Fibroblast of mammary gland (primary cell): ENCODE results near the gene SH3PXD2B.
A peak's percentile ranks its signal among the peaks of the same experiment; 100 is the strongest.

Experiments
- DNase-seq: peaks from one replicate; pipeline ENCODE4 v3.0.0-alpha.2; 2010; ENCODE audit warnings: low read depth
- H3K4me3 ChIP-seq: 2 replicates; pipeline ENCODE4 v1.5.1; 2011; ENCODE audit warnings: low read depth, mild to moderate bottlenecking, low read length, moderate library complexity; ENCODE audit not compliant: control insufficient read depth
- TF ChIP-seq, protein P1 (sequence below): conservative IDR thresholded peaks from 2 replicates; pipeline ENCODE4 v1.5.1; 2011; ENCODE audit warnings: low read depth, low read length, inconsistent platforms; ENCODE audit not compliant: control insufficient read depth, insufficient read depth

Gene SH3PXD2B

GRCh38 chr5:172389578-172390112 lies 64.7 kb downstream of the SH3PXD2B start:
- DNase-seq = no peak
- no peak overlapping the region for H3K4me3 ChIP-seq
- TF ChIP-seq, protein P1, sequence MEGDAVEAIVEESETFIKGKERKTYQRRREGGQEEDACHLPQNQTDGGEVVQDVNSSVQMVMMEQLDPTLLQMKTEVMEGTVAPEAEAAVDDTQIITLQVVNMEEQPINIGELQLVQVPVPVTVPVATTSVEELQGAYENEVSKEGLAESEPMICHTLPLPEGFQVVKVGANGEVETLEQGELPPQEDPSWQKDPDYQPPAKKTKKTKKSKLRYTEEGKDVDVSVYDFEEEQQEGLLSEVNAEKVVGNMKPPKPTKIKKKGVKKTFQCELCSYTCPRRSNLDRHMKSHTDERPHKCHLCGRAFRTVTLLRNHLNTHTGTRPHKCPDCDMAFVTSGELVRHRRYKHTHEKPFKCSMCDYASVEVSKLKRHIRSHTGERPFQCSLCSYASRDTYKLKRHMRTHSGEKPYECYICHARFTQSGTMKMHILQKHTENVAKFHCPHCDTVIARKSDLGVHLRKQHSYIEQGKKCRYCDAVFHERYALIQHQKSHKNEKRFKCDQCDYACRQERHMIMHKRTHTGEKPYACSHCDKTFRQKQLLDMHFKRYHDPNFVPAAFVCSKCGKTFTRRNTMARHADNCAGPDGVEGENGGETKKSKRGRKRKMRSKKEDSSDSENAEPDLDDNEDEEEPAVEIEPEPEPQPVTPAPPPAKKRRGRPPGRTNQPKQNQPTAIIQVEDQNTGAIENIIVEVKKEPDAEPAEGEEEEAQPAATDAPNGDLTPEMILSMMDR = peak; percentile 24

GRCh38 chr5:172388246-172388733 lies 66.0 kb downstream of the SH3PXD2B start:
- no peak overlapping the region for H3K4me3 ChIP-seq
- no peak for DNase-seq
- TF ChIP-seq, protein P1 = no peak

DNA sequence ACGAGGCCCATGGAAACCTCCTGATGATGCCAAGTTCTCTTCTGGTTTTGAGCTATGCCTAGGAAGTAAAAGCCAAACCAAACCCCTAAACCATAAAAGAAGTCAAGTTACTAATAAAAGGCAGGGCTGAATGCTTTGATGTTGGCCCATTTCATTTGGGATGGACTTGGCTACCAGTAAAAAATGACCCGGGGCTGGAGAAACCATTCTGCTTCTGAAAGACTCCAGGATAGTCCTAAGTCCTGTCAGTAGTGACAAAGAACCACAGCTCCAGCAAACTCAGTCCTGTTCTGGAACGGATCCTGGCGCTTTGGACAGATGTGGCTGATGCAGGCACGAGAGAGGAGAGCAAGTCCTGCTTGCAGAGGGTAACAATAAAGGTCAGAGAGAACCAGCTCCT lies 68.6 kb downstream of the SH3PXD2B start:
- DNase-seq = no peak
- TF ChIP-seq, protein P1 = no peak
- no peak overlapping the region for H3K4me3 ChIP-seq

DNA sequence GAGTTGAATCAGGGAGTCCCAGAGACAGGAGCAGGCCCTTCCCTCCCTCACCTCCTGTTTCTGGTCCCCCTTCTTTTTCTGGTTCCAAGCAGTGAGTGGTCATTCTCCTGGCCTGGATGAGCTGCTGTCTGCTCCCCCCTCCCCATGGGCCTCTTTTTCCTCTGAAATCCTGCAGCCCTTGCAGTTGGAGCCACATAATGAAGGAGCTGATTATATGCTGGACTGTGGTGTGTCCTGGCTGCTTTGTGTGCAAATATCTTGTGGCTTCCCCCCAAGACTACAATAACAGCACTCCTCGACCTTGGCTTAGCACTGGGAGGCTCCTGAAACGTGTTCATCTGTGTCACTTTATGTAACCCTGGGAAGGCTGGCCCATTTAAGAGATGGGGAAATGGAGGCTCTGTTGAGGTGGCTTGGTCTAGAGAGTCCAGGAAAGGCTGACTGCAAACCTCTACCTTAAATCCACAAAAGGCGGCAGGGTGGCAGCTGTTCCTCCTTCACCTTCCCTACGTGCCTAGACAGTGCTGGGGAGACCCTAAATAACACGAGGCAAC lies 69.2 kb downstream of the SH3PXD2B start:
- TF ChIP-seq, protein P1 = no peak

DNA sequence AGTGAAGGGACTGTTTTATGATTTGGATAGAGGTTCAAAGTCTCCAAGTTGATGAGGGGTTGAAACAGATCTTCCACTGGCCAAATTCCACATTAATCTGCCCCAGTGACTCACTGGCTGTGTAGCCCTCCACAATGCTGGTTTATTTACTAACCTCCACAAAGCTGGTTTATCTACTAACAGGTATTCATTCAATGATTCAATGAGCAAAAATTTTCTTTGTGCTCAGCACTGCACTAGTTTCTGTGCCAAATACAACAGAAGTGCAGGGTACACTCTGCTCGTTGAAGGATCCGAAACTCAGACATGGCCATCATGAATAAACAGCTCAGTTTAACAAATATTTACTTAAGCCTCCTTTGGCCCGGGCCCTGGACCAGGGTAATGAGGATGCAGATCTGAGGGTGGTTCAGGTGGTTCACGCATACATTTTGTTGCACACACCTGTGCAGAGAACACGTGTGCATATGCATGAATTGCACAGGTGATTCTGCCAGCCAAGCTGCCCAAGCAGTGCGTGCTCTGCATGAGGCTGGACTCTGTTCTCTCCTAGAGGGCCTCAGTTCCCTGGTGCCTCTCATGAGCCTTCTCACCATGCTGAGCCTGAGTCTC lies 71.0 kb downstream of the SH3PXD2B start:
- DNase-seq = peak; percentile 47
- H3K4me3 ChIP-seq = no peak overlapping the region
- TF ChIP-seq, protein P1 = no peak

More for the DNA sequence above, 69.2 kb downstream of the SH3PXD2B start:
- DNase-seq = no peak
- no peak overlapping the region for H3K4me3 ChIP-seq

DNA sequence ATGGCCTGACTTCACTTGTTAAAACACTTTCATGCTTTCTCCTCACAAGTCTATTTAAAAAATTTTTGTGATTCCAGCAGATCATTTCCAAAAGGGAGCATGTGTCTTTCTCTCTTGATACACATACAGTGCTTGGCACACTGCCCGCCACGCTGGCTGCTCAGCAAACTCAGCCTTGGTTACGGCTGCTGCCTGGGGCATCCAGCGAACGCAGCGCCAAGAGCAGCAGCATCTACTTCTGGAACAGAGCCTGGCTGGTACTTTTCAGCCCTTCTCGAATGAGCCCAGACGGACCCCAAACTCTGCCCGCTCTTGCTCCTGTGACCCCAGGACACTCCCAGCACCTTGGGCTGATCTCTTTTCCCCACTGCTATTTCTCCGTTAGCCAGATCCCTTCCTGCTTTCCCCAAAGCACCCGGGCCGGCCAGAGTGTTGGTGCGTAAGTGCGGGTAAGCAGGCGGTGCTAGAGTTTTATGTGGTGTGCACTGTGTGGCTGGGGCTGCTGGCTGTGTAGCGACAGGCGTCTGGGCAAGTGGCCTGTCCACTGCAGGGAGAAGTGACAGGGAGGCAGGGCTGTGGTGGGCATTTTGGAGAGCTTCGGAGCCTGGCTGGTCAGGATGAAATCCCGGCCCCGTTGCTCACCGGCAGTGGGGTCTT lies 73.2 kb downstream of the SH3PXD2B start:
- TF ChIP-seq, protein P1 = no peak
- no peak overlapping the region for H3K4me3 ChIP-seq
- peak; percentile 31 for DNase-seq
